NT2/D1 (cell line): ENCODE data around the gene MAGI2.

ENCODE experiments used
- SUZ12 ChIP-seq: IDR thresholded peaks from 2 replicates; pipeline ENCODE4 v1.6.1; 2011; ENCODE audit not compliant: insufficient read length, insufficient read depth; ENCODE audit errors: extremely low read depth
- YY1 ChIP-seq: IDR thresholded peaks from 2 replicates; pipeline ENCODE4 v1.6.1; 2011; ENCODE audit not compliant: insufficient read length, insufficient read depth
- ZNF274 ChIP-seq: IDR thresholded peaks from 2 replicates; pipeline ENCODE4 v1.6.1; 2011; ENCODE audit warnings: mild to moderate bottlenecking, low read depth, low read length

DNA sequence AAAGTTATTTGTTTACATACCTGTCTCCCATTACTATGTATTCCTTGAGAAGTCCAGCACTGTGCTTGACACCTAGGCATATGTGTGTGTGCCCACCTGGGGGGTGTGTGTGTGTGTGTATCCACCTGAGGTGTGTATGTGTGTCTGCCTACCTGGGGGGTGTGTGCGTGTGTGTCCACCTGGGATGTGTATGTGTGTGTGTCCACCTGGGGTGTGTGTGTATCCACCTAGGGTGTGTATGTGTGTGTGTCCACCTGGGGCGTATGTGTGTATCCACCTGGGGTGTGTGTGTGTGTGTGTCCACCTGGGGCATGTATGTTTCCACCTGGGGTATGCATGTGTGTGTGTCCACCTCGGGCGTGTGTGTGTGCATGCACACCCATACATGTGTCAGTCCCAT is 1051.4 kb downstream of the MAGI2 start:
- TF ChIP-seq SUZ12 (no peak), YY1 (no peak), ZNF274 (no peak)
